GM12891 (cell line): ENCODE results near the gene BCL3.

ENCODE experiments used
- PAX5 ChIP-seq: IDR thresholded peaks from 2 replicates; pipeline ENCODE4 v1.6.1; 2011; ENCODE audit warnings: low read length, moderate library complexity, mild to moderate bottlenecking; ENCODE audit not compliant: insufficient read depth, severe bottlenecking
- POLR2A ChIP-seq: IDR thresholded peaks from 2 replicates; pipeline ENCODE4 v1.6.1; 2011; ENCODE audit warnings: low read depth, low read length, control low read depth
- POLR2AphosphoS5 ChIP-seq: IDR thresholded peaks from 2 replicates; pipeline ENCODE4 v1.6.1; 2011; ENCODE audit warnings: low read depth, low read length, control low read depth
- TAF1 ChIP-seq: IDR thresholded peaks from 2 replicates; pipeline ENCODE4 v1.6.1; 2011; ENCODE audit warnings: low read depth, low read length, control low read depth

GRCh38 chr19:44731081-44731480 lies 17.4 kb upstream of the BCL3 start:
- TF ChIP-seq PAX5 (no peak), POLR2A (no peak), TAF1 (no peak), POLR2AphosphoS5 (no peak)
